HCEC 1CT (cell line): ENCODE measurements around the gene ADCY6.
A peak's percentile ranks its signal among the peaks of the same experiment; 100 is the strongest.
"Not testable (repeated sequence)": the region's sequence is repeated elsewhere in the genome, so short reads cannot be mapped to it uniquely, and the experiment has no call there.

Experiments used
- DNase-seq: peaks from one replicate; pipeline ENCODE4 v3.0.0-alpha.2; 2017

ADCY6 gene

DNA sequence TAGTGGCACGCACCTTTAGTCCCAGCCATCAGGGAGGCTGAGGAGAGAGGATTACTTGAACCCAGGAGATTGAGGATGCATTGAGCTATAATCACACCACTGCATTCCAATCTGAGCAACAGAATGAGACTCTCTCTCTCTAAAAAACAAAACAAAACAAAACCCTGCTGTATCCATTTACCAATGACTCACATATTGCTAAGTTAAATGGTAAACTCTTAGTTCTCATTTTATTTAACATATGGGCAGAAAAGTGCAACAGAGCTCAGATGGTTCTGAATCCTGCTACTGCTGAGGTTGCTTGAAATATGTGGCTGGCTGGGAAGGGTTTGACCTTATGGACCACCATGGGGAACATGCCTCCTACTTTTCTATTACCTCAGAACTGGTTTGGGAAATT lies 38.7 kb downstream of the ADCY6 start:
- peak; percentile 67 for DNase-seq

DNA sequence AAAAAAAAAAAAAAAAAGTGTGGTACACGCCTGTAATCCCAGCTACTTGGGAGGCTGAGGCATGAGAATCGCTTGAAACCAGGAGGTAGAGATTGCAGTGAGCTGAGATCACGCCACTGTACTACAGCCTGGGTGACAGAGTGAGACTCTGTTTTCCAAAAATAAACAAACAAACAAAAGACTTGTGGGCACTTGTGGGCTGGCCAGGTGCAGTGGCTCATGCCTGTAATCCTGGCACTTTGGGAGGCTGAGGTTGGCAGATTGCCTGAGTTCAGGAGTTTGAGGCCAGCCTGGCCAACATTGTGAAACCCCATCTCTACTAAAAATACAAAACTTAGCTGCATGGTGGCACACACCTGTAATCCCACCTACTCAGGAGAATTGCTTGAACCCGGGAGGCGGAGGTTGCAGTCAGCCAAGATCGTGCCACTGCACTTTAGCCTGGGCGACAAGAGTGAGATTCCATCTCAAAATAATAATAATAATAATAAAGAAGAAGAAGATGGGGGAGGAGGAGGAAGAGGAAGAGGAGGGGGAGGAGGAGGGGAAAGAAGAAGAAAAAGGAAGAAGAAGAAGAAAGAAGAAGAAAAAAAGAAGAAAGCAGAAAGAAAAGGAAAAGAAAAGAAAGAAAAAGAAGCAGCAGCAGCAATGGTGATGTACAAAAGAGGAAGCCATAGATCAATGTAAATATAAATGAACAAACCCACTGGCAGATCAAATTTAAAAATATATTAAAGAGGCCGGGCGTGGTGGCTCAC lies 44.5 kb downstream of the ADCY6 start:
- no peak for DNase-seq

DNA sequence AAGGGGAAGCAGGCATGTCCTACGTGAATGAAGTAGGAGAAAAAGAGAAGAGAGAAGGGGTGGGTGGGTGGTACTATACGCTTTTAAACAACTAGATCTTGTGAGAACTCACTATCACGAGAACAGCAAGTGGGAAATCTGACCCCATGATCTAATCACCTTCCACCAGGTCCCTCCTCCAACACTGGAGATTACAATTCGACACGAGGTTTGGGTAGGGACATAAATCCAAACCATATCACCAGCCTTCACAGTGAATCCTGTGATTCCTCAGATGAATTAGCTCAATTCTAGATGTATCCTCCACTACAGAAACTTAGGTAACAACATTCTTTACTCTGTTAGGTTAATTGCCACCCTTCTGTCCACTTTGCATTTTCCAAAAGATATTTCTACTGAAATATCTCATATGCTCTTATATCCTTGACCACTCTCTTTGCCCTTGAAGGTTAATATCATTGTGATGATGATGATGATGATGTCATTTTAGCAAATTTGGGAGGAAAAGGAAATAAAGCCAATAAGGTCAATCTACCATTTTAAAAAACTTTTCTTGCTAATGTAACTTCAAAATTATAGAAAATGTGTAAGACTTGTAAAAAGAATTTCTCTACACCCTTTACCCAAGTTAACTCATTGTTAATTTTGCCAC lies 49.1 kb downstream of the ADCY6 start:
- no peak for DNase-seq

DNA sequence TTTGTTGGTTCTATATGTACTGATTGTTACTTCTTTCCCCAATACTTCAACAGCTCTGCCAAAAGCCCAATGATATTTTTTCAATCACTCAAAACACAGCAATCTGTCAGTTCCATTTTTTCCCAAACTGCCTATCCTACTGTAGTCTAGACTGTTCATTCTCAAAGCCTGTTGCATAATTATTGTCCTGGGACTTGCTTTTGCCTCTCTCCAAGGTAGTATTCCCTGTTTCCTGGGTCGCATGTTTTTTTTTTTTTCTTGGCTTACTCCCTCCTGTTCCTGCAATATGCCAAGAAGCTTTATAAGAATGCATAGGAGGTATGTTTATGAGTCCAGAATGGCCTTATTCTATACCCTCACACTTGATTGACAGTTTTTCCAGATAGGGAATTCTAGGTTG lies 52.4 kb downstream of the ADCY6 start:
- no peak for DNase-seq

DNA sequence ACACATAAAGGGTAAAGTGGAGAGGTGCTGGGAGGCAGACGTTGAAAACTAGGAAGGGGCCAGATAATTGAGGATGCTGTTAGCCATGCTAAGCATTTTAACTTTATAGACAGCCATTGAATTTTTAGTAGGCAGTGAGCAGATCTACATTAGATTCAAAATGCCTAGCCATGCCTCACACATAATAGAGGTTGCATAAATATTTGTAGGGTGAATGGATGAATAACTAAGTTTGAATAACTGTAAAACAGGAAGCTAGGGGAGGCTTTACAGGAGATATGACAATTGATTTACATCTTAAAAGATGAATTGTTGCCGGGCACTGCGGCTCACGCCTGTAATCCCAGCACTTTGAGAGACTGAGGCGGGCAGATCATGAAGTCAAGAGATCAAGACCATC lies 60.1 kb downstream of the ADCY6 start:
- DNase-seq: no peak

DNA sequence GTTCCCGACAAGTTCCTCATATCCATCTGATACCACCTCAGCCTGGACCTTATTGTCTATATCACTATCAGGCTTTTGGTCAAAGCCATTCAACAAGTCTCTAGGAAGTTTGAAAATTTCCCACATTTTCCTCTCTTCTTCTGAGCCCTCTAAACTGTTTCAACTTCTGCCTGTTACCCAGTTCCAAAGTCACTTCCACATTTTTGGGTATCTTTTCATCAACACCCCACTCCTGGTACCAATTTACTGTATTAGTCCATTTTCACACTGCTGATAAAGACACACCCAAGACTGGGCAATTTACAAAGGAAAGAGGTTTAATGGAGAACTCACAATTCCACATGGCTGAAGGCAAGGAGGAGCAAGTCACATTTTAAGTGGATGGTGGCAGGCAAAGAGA lies 68.2 kb downstream of the ADCY6 start:
- DNase-seq: not testable (repeated sequence)

DNA sequence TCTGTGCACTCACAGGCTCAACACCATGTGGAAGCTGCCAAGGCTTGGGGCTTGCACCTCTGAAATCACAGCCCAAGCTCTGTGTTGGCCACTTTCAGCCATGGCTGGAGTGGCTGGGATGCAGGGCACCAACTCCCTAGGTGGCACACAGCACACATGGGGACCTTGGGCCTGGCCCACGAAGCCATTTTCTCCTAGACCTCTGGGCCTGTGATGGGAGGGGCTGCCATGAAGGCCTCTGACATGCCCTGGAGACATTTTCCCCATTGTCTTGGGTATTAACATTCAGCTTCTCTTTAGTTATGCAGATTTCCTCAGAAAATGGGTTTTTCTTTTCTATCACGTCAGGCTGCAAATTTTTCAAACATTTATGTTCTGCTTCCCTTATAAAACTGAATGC lies 68.7 kb downstream of the ADCY6 start:
- not testable (repeated sequence) for DNase-seq

DNA sequence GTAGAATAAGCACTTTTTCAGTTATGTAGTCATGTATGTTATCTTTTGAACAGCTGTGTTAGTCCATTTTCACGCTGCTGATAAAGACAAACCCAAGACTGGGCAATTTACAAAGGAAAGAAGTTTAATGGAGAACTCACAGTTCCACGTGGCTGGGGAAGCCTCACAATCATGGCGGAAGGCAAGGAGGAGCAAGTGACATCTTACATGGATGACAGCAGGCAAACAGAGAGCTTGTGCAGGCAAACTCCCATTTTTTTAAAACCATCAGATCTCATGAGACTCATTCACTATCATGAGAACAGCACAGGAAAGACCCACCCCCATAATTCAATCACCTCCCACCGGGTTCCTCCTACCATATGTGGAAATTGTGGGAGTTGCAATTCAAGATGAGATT lies 69.9 kb downstream of the ADCY6 start:
- not testable (repeated sequence) for DNase-seq

DNA sequence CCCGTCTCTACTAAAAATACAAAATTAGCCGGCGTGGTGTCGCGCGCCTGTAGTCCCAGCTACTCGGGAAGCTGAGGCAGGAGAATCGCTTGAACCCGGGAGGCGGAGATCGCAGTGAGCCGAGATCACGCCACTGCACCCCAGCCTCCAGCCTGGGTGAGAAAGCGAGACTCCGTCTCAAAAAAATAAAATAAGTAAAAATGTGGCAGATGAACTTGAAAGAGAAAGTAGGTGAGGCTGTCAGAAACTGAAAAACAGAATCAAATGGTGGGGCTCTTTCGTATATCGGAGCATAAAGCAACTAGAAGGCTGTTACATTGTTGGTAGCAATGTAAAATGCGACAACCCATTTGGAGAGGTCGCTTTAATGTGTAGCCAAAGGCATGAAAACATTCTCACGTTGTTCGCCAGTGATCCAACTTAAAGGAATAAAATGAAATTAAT lies 71.6 kb downstream of the ADCY6 start:
- DNase-seq: peak; percentile 2

DNA sequence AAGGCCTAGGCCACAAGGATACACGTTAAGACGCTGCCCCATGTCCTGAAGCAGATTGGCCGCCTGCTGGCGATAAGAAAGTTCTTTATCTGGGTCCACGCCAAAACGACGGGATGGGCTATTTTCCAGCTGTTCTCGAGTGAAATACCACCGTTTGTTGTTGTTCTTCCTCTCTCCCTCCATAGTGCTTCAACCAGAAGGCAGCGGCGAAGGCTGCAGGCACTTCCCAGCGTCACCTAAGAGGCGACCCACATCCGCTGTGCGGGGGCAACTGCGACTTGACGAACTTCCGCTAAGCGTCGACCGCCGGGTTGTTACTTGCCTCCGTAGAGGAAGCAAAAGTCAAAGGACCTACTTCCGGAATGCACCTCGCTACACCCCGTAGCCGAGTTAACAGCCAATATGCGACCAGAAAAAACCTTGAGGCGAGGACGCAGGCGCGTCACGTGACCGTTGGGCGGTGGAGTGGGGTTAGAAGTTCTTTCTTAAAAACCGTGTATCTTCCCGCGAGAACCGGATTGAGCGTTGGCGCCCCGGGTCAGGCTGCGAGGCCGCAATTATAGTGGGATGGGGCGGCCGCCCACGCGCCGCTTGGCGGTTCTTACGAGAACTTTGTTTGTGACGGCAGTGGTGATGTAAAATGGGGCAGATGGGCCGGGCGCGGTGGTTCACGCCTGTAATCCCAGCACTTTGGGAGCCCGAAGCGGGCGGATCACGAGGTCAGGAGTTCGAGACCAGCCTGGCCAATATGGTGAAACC lies 72.2 kb downstream of the ADCY6 start, which contains the start of gene CCNT1:
Gene CCNT1, minus strand, starts transcription at position 215 of the 759 bp plus-strand sequence. Its CDS starts 32 bp downstream, at position 183.
- peak; percentile 100 for DNase-seq
